ENCODE data around the gene CLDN3.

CLDN3 gene

DNA sequence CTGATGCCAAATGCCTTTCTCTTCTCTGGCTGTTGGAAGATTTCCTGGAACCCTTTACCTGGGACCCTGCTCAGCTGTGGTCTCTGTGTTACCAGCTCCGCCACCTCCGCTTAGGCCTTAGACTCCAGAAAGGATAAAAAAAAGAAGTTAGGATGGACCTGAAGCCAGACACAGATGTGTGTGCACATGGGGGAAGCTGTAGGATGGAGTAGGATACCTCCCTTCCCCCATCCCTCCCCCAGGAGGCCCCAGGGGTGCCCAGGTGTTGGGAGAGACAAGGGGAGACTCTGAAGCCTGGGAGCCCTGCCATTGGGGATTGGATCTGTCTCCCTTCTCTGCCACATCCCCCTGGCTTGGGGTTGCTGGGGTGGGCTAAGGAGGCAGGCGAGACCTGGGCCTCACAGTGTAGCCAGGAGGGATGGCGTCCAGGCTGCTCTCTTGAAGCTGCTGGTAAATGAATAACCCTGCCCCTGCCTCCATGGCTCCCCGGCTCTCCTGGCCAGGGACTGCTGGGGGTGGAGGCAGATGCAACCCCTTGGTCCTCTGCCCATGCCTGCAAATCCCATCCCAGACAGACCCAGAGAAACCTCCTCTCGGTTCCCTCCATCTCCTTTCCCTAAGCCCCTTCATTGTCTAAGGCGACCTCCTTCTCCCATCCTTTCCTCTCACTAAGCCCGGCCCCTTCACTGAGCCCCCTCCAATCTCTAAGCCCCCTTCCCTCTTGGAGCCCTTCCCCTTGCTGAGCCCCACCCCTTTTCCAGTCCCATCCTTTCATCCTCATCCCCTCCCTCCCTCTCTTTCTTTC is 8.0 kb downstream of the CLDN3 start:
- TF ChIP-seq, protein P1, sequence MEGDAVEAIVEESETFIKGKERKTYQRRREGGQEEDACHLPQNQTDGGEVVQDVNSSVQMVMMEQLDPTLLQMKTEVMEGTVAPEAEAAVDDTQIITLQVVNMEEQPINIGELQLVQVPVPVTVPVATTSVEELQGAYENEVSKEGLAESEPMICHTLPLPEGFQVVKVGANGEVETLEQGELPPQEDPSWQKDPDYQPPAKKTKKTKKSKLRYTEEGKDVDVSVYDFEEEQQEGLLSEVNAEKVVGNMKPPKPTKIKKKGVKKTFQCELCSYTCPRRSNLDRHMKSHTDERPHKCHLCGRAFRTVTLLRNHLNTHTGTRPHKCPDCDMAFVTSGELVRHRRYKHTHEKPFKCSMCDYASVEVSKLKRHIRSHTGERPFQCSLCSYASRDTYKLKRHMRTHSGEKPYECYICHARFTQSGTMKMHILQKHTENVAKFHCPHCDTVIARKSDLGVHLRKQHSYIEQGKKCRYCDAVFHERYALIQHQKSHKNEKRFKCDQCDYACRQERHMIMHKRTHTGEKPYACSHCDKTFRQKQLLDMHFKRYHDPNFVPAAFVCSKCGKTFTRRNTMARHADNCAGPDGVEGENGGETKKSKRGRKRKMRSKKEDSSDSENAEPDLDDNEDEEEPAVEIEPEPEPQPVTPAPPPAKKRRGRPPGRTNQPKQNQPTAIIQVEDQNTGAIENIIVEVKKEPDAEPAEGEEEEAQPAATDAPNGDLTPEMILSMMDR (IDR thresholded peaks at IDR 0.05; ENCODE audit: extremely low read depth, insufficient read depth, missing control alignments): no peak

DNA sequence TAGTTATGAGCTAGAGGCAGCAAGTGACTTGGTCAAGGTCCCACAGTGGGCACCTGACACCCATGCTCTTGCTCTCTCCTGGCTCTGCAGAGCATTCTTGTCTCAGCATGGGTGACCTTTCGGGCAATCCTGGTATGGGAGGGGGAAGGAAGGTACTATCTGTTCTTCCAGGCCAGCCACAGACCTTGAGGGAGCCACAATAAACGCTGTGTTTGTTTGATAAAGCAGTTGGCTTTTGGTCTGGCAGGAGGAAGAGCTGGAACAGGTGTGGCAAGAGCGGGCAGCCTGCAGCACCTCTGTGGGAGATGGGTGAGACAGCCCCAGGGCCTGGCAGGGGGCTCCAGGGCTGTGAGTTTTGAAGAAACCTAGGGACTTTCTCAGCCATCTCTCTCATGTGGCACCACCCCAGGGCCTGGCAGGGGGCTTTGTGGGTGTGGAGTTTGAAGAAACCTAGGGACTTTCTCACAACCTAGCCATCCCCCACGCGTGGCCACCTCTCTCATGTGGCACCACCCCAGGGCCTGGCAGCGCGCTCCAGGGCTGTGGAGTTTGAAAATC is 11.4 kb downstream of the CLDN3 start:
- DNase-seq (ENCODE audit: low spot score): no peak
- in situ Hi-C loops (cut with MboI; ENCODE audit: low pct_unique_long_range_greater_than_20kb, low sequenced_read_pairs, unreplicated experiment): no loop called here

More for the DNA sequence above, 8.0 kb downstream of the CLDN3 start:
- no peak for DNase-seq (ENCODE audit: low spot score)
- in situ Hi-C loops (cut with MboI; ENCODE audit: low pct_unique_long_range_greater_than_20kb, low sequenced_read_pairs, unreplicated experiment): no loop called here

DNA sequence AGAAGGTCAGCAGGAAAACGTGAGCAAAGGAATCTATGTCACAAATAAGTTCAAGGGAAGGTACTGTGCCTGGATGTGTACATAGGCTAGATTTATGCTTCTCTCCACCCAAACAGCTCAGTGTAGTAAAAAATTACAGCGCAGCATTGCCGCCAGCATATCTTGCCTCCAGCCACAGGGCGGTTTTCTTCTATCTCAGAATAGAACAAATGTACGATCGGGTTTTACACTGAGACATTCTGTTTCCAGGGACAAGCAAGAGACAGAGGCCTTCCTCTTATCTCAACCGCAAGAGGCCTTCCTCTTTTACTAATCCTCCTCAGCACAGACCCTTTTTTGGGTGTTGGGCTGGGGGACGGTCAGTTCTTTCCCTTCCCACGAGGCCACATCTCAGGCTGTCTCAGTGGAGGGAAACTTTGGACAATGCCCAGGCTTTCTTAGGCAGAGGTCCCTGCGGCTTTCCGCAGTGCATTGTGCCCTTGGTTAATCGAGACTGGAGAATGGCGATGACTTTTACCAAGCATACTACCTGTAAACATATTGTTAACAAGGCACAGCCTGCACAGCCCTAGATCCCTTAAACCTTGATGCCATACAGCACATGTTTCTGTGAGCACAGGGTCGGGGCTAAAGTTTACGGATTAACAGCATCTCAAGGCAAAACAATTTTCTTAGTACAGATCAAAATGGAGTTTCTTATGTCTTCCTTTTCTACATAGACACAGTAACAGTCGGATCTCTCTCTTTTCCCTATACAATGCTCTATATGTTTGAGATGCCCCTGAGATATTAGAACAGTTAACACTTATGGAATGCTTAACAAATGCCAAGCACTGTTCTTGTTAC is 19.9 kb downstream of the CLDN3 start:
- in situ Hi-C loops (cut with MboI; ENCODE audit: low pct_unique_long_range_greater_than_20kb, low sequenced_read_pairs, unreplicated experiment): no loop called here
- DNase-seq (ENCODE audit: low spot score): no peak
- TF ChIP-seq, protein P1 (IDR thresholded peaks at IDR 0.05; ENCODE audit: extremely low read depth, insufficient read depth, missing control alignments): no peak

More for the DNA sequence above, 11.4 kb downstream of the CLDN3 start:
- TF ChIP-seq, protein P1 (IDR thresholded peaks at IDR 0.05; ENCODE audit: extremely low read depth, insufficient read depth, missing control alignments): no peak

DNA sequence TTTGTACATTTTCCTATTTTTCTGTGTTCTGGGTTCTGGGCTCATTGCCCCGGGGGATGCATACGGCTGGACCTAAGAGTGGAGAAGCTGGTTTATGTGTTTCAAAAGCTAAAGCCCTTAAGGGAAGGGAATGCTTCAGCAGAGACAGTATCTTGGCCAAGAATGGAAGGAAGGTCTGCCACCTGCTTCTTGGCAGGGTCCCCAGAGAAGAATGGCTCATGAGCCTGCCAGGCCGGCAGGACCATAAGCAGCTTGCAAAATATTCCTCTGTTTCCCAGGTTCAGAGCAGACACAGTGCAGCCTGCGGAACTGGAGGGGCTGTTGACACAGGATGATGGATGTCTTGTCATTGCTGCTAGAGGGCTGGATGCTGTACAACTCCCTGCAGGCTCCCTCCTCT is 23.7 kb downstream of the CLDN3 start:
- TF ChIP-seq, protein P1 (IDR thresholded peaks at IDR 0.05; ENCODE audit: extremely low read depth, insufficient read depth, missing control alignments): no peak
- in situ Hi-C loops (cut with MboI; ENCODE audit: low pct_unique_long_range_greater_than_20kb, low sequenced_read_pairs, unreplicated experiment): no loop called here
- DNase-seq (ENCODE audit: low spot score): no peak

DNA sequence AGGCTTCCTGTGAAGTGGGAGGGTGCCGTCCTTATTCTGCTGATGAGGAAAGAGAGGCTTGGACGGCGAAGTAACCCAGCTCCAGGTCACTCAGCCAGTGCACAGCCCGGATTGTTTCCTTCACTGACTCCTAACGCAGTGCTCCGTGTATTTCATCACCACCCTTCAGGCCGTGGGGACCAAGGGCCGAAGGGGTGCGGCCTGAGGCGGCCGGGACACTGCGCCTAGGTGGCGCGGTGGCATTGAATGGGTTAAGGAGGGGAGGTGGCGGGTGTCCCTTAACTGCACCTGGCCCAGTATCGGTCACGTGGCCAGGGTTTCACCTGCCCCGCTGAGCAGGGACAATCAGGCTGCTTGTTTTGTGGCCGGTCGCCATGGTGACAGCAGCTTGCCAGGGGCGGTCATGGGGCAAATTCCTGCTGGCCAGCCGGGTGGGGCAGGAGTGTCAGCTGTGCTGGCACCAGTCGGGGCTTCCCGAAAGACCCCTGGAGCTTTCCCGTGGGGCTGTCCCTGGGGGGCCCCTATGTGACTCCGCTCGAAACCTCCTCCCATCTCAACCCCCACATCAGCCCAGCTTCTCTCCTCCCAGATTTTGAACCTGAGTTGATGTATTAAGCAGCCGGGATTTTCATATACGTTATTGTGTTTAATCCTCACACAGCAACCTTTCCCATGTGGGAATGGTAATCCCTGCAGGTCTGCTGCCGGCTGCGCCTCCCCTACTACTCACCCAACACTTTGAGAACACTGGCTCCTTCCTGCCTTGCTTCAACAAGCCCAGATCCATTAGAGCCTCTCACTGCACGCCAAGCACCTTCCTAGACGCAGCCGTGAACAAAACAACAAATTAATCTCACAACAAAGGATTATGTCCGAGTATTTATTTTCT is 27.1 kb downstream of the CLDN3 start:
- in situ Hi-C loops (cut with MboI; ENCODE audit: low pct_unique_long_range_greater_than_20kb, low sequenced_read_pairs, unreplicated experiment): no loop called here
- TF ChIP-seq, protein P1 (IDR thresholded peaks at IDR 0.05; ENCODE audit: extremely low read depth, insufficient read depth, missing control alignments): no peak
- DNase-seq (ENCODE audit: low spot score): no peak

DNA sequence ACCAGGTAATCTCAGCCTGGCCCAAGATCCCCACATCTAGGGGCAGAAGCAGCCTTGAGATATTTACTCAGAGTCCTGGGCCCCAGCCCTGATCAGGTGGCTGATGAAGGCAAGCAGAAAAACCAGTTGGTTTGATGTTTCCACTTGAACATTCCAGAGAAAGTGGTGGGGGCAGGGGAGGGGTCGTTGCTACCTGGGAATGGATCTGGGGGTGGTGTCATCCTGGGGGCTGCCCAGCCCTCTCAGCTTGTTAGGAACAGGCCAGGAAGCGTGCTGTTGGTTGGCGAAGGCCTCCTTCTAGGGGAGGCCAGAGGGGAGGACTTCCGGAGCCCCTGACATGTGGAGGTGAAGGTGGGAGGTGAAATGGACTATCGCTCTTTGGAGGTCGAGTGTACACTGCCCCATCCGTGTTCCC is 27.7 kb downstream of the CLDN3 start:
- DNase-seq (ENCODE audit: low spot score): no peak
- in situ Hi-C loops (cut with MboI; ENCODE audit: low pct_unique_long_range_greater_than_20kb, low sequenced_read_pairs, unreplicated experiment): no loop called here
- TF ChIP-seq, protein P1 (IDR thresholded peaks at IDR 0.05; ENCODE audit: extremely low read depth, insufficient read depth, missing control alignments): no peak

Data from GM13977 (cell line).